Measurements from ENCODE around the gene SH3BP5L. TPM values are rescaled to one million over a fixed set of nuclear protein-coding genes. Genes with fewer than 3 reads are reported as not detected.

Gene SH3BP5L
- total RNA-seq, 1 donor from 2014 or later, result 33.7 TPM

GRCh38 chr1:248844526-248844925 lies 18.8 kb upstream of the SH3BP5L start:
- no peak for DNase-seq (ENCODE audit: extremely low spot score, unreplicated experiment)
- Mint-ChIP-seq H3K27me3 (no peaks in the 10 kb centered on the region), H3K4me3 (no peak overlapping the region), H3K36me3 (peaks cover 3% of the 10 kb centered on the region), H3K9me3 (no peaks in the 10 kb centered on the region), H3K4me1 (ENCODE audit: unreplicated experiment) (peaks cover 21% of the 10 kb centered on the region), H3K27ac (no peak overlapping the region)
- TF ChIP-seq CTCF (conservative IDR thresholded peaks at IDR 0.05), result no peak

- H3K27me3 Mint-ChIP-seq, result no peaks in the 10 kb centered on the region
- H3K27ac Mint-ChIP-seq, result no peak overlapping the region
- no peaks in the 10 kb centered on the region for H3K36me3 Mint-ChIP-seq
- TF ChIP-seq CTCF (conservative IDR thresholded peaks at IDR 0.05), result no peak
- H3K4me1 Mint-ChIP-seq (ENCODE audit: unreplicated experiment), result peaks cover 24% of the 10 kb centered on the region
- H3K9me3 Mint-ChIP-seq, result no peaks in the 10 kb centered on the region
- DNase-seq (ENCODE audit: extremely low spot score, unreplicated experiment), result no peak
- H3K4me3 Mint-ChIP-seq, result no peak overlapping the region
Measured at GRCh38 chr1:248843687-248844086, 18.0 kb upstream of the SH3BP5L start.

GRCh38 chr1:248842781-248843331 lies 17.1 kb upstream of the SH3BP5L start:
- DNase-seq (ENCODE audit: extremely low spot score, unreplicated experiment), result no peak
- Mint-ChIP-seq H3K27ac (peak overlapping the region; percentile 53), H3K27me3 (no peaks in the 10 kb centered on the region), H3K36me3 (no peaks in the 10 kb centered on the region), H3K9me3 (no peaks in the 10 kb centered on the region), H3K4me1 (ENCODE audit: unreplicated experiment) (peaks cover 24% of the 10 kb centered on the region), H3K4me3 (no peak overlapping the region)
- TF ChIP-seq CTCF (conservative IDR thresholded peaks at IDR 0.05), result no peak

- Mint-ChIP-seq H3K4me1 (ENCODE audit: unreplicated experiment) (peaks cover 24% of the 10 kb centered on the region), H3K27me3 (no peaks in the 10 kb centered on the region), H3K27ac (peak overlapping the region; percentile 73), H3K4me3 (peak overlapping the region; percentile 40), H3K36me3 (no peaks in the 10 kb centered on the region), H3K9me3 (no peaks in the 10 kb centered on the region)
- TF ChIP-seq CTCF (conservative IDR thresholded peaks at IDR 0.05), result peak; percentile 69
- DNase-seq (ENCODE audit: extremely low spot score, unreplicated experiment), result no peak
Measured at GRCh38 chr1:248841702-248842395, 16.1 kb upstream of the SH3BP5L start.

GRCh38 chr1:248840946-248841345 lies 15.2 kb upstream of the SH3BP5L start:
- no peak for DNase-seq (ENCODE audit: extremely low spot score, unreplicated experiment)
- no peak for TF ChIP-seq CTCF (conservative IDR thresholded peaks at IDR 0.05)
- Mint-ChIP-seq H3K9me3 (no peaks in the 10 kb centered on the region), H3K27me3 (no peaks in the 10 kb centered on the region), H3K4me3 (peak overlapping the region; percentile 58), H3K36me3 (no peaks in the 10 kb centered on the region), H3K4me1 (ENCODE audit: unreplicated experiment) (peaks cover 24% of the 10 kb centered on the region), H3K27ac (peak overlapping the region; percentile 73)
